LNCAP (cell line): ENCODE results near the gene TNFRSF13B.

Experiments used
- TF ChIP-seq, protein P1 (sequence below): fragments of 450-650 bp; IDR thresholded peaks from 2 replicates; pipeline ENCODE4 v1.5.1; 2017; ENCODE audit warnings: mild to moderate bottlenecking

TNFRSF13B gene

DNA sequence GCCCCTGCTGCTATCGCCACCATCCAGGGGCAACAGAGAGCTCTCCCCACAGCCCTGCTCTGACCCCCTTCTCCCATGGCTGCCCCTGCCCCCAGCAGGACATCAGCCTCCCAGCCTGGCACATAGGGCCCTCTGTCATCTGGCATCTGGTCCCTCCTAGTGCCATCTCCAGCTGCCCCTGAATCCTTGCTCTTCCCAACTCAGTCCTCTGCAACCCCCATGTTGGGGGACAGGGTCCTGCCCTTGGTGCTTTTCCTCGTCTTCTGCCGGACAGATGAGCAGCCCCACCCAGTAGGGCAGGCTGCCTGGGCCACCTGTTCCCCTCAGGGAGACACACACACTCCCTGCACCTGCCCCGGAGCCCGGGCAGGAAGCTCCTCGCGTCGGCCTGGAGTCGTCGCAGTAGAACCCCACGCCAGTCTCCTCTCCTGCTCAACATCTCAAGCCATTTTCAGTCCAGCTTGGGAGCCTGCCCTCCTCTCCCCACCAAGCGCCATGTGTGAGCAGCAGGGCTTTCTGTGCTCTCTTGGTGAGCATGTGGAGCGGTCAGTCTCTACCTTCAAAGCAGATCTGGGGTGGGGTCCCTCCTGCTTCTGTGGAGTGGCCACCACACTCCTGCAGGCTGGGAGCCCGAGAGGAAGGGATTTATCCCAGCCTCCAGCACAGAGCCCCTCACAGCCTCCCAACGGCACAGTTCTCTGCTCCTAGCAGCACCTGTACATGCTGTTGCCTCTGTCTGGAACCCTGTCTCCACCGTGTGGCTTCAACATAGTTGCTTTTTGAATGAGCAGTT is 28.2 kb downstream of the TNFRSF13B start:
- TF ChIP-seq, protein P1, sequence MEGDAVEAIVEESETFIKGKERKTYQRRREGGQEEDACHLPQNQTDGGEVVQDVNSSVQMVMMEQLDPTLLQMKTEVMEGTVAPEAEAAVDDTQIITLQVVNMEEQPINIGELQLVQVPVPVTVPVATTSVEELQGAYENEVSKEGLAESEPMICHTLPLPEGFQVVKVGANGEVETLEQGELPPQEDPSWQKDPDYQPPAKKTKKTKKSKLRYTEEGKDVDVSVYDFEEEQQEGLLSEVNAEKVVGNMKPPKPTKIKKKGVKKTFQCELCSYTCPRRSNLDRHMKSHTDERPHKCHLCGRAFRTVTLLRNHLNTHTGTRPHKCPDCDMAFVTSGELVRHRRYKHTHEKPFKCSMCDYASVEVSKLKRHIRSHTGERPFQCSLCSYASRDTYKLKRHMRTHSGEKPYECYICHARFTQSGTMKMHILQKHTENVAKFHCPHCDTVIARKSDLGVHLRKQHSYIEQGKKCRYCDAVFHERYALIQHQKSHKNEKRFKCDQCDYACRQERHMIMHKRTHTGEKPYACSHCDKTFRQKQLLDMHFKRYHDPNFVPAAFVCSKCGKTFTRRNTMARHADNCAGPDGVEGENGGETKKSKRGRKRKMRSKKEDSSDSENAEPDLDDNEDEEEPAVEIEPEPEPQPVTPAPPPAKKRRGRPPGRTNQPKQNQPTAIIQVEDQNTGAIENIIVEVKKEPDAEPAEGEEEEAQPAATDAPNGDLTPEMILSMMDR = no peak

DNA sequence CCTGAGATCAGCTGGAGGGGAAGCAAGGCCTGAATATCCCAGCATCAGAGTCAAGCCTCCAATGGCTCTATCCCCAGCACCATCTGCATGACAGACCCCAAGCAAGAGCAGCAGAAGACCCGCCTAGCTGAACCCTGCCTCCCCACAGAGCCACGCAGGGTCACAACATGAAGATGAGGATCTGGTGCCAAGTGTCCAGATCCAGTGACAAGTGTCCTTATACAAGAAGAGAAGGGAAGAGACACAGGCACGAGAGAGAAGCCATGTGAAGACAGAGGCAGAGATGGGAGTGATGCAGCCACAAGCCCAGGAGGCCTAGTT is 28.9 kb downstream of the TNFRSF13B start:
- TF ChIP-seq, protein P1 = no peak

GRCh38 chr17:16942141-16943031 is 29.5 kb downstream of the TNFRSF13B start:
- TF ChIP-seq, protein P1 = no peak

DNA sequence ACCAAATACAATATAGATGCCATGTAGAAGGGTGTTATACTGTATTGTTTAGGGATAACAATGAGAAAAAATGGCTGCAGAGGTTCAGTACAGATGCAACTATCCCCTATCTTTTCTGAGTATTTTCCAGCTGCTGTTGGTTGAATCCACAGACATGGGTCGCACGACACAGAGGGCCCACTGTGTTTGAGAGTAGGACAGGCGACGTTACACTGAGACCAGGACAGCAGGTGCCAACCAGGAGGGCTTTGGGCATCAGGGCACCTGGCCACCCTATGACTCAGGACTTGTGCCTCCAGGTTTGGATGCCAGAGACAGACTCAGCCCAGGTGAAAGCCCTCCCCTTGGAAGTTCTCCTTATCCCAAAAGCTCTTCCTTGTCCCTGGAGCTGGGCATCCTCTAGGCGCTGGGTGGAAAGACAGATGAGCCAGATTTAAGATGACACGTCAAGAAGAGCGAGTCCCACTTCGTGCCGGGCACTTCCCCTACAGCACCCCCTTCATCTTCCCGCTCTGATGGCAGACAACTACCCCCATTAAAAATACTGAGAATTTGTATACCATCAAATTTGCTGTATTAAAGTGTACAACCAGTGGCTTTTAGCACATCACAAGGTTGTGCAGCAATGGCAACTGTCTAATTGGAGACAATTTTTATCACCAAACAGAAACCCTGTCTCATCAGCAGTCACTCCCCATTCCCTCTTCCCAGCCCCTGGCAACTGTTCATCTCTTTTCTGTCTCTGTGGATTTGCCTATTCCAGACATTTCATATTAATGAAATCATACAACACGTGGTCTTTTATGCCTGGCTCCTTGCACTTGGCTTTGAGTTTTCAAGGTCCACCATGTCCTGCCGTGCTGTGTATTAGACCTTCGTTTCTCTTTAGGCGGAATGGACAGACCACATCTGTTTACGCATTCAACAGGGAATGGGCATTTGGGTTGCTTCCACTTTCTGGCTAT is 30.6 kb downstream of the TNFRSF13B start:
- TF ChIP-seq, protein P1 = no peak

DNA sequence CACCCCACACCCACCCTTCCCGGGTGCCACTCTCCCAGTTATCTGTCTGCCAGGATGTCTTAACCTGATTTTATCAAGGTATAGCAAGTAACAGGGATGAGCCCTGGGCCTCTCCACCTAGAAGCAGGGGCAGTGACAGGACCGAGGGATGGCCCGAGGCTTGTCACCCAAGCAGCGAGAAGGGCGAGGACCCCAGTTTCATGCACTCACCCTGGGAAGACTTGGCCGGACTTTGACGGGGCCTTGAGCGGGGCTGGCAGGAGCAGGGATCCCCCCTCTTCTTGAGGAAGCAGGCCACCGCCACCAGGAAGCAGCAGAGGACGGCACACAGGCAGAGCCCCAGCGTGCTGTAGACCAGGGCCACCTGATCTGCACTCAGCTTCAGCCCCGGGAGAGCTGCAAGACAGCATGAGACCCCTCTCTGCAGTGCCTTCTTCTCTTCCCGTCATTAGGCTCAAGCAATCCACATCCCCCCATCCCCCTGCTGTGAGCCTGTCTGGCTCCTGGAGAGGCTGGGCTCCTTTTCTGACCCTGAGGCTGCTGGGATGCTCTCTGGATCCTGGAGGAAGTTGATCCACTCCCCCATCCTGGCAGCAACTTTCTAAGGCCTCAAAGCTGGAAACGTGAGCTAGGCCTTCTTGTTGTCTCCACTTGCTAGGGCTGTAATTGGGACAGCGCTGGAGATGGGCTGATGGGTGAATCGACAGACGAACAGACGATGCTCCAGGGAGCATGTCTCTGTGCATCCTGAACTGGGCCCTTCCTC is 31.6 kb downstream of the TNFRSF13B start:
- TF ChIP-seq, protein P1 = no peak

GRCh38 chr17:16939606-16940115 is 32.3 kb downstream of the TNFRSF13B start:
- TF ChIP-seq, protein P1 = no peak
